K562 (cell line): ENCODE measurements around the gene YJEFN3. TPM values are rescaled to one million over a fixed set of nuclear protein-coding genes. Genes with fewer than 3 reads are reported as not detected.

Source experiments
- HIVEP1 ChIP-seq: fragments of 250-450 bp; sonication (Bioruptor Pico); IDR thresholded peaks from 2 replicates; pipeline ENCODE4 v1.4.0; 2020; ENCODE audit warnings: mild to moderate bottlenecking
- HNRNPK ChIP-seq: fragments of 200-400 bp; formaldehyde crosslinking; IDR thresholded peaks from one replicate; pipeline ENCODE4 v1.6.1; 2018; ENCODE audit warnings: mild to moderate bottlenecking, low read depth, low read length; ENCODE audit not compliant: poor library complexity, severe bottlenecking
- PTTG1 ChIP-seq: fragments of 450-650 bp; IDR thresholded peaks from 2 replicates; pipeline ENCODE4 v1.6.1; 2016; ENCODE audit warnings: low read depth, mild to moderate bottlenecking, missing genetic modification characterization, missing compliant biosample characterization
- RBBP5 ChIP-seq: fragments of 200-600 bp; sonication (generic); IDR thresholded peaks from 2 replicates; pipeline ENCODE4 v1.6.1; 2012; ENCODE audit warnings: borderline replicate concordance, mild to moderate bottlenecking, low read length, control low read depth, inconsistent platforms; ENCODE audit not compliant: insufficient read depth, poor library complexity, severe bottlenecking
- RBM15 ChIP-seq: fragments of 200-400 bp; formaldehyde crosslinking; IDR thresholded peaks from 2 replicates; pipeline ENCODE4 v1.6.1; 2018; ENCODE audit warnings: mild to moderate bottlenecking, low read length, moderate library complexity; ENCODE audit not compliant: insufficient read depth
- RBM25 ChIP-seq: fragments of 200-400 bp; formaldehyde crosslinking; IDR thresholded peaks from 2 replicates; pipeline ENCODE4 v1.6.1; 2018; ENCODE audit warnings: low read length, low read depth, moderate library complexity; ENCODE audit not compliant: severe bottlenecking
- TAF1 ChIP-seq: IDR thresholded peaks from 2 replicates; pipeline ENCODE4 v1.6.1; 2011; ENCODE audit warnings: mild to moderate bottlenecking, low read length, moderate library complexity; ENCODE audit not compliant: insufficient read depth, control insufficient read depth, severe bottlenecking; ENCODE audit errors: extremely low read depth
- ZBTB40 ChIP-seq, 2 experiments: fragments of 450-650 bp in 1 of 2; sonication (generic) in 1 of 2; formaldehyde crosslinking in 1 of 2; IDR thresholded peaks; 2 replicates each; pipeline versions ENCODE4 v1.7.1 to v1.9.0; 2016 to 2022; ENCODE audit warnings: inconsistent platforms in 1 of 2, mild to moderate bottlenecking in 1 of 2, missing genetic modification reagents in 1 of 2
- ZC3H8 ChIP-seq: fragments of 450-650 bp; IDR thresholded peaks from 2 replicates; pipeline ENCODE4 v1.6.1; 2017
- ZNF707 ChIP-seq: fragments of 250-450 bp; sonication (Bioruptor Pico); conservative IDR thresholded peaks from 2 replicates; pipeline ENCODE4 v1.8.0; 2022; ENCODE audit warnings: inconsistent platforms, mild to moderate bottlenecking, moderate library complexity
- polyA plus RNA-seq, 8 experiments: library from polyadenylated mRNA; depleted of rRNA in 4 of 8; stranded (reverse) in 5 of 8; unstranded in 3 of 8; fragments of >200 nt; fragmentation: Nextera tagmentation in 2 of 8; fragmentation: Illumina TruSeq in 1 of 8; extraction: Ambion mirVana in 2 of 8; extraction: Trizol in 1 of 8; gene quantifications; 2 replicates each; pipeline versions ENCODE4 v1.2.1 to v1.2.3, GENCODE V29; 2011 to 2014; ENCODE audit warnings: inconsistent platforms in 1 of 8, missing spikeins in 1 of 8
- total RNA-seq, 7 experiments: library from RNA; depleted of rRNA in 6 of 7; stranded (reverse); fragments of >200 nt in 6 of 7; fragmentation: Illumina TruSeq in 2 of 7; extraction: Trizol in 2 of 7; gene quantifications; 2 replicates each; pipeline versions ENCODE4 v1.2.1 to v1.2.3, GENCODE V29; 2011 to 2021; ENCODE audit warnings: low replicate concordance in 1 of 7
- TF ChIP-seq, protein P1 (sequence below): fragments of 250-450 bp; sonication (Bioruptor Pico); IDR thresholded peaks from 2 replicates; pipeline ENCODE4 v1.9.0; 2021; ENCODE audit warnings: mild to moderate bottlenecking, inconsistent platforms
- TF ChIP-seq, protein P2 (sequence below): IDR thresholded peaks from 3 replicates; pipeline ENCODE4 v1.6.1; 2011; ENCODE audit warnings: borderline replicate concordance, mild to moderate bottlenecking; ENCODE audit not compliant: insufficient read length, insufficient read depth

Gene YJEFN3
- total and polyA plus RNA-seq, 9 of the 15 experiments (the other 6 are each of a cell fraction or from before 2014, with no cell fraction given): 0.04 to 5.8 (median 1.3) TPM; not detected in 1

GRCh38 chr19:19515642-19516519, 12.8 kb upstream of the YJEFN3 start, which contains the start of gene NDUFA13 (continued):
- TF ChIP-seq, protein P1, sequence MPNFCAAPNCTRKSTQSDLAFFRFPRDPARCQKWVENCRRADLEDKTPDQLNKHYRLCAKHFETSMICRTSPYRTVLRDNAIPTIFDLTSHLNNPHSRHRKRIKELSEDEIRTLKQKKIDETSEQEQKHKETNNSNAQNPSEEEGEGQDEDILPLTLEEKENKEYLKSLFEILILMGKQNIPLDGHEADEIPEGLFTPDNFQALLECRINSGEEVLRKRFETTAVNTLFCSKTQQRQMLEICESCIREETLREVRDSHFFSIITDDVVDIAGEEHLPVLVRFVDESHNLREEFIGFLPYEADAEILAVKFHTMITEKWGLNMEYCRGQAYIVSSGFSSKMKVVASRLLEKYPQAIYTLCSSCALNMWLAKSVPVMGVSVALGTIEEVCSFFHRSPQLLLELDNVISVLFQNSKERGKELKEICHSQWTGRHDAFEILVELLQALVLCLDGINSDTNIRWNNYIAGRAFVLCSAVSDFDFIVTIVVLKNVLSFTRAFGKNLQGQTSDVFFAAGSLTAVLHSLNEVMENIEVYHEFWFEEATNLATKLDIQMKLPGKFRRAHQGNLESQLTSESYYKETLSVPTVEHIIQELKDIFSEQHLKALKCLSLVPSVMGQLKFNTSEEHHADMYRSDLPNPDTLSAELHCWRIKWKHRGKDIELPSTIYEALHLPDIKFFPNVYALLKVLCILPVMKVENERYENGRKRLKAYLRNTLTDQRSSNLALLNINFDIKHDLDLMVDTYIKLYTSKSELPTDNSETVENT (CRISPR knock-in tag): peak; percentile 60; the same call in 1 of the 2 replicates
- TF ChIP-seq HIVEP1 (CRISPR knock-in tag): no peak
- TF ChIP-seq RBM15: no peak
- TF ChIP-seq ZNF707 (CRISPR knock-in tag): no peak
- peak; percentile 95 for TF ChIP-seq TAF1
- no peak for TF ChIP-seq RBM25
- TF ChIP-seq RBBP5: peak; percentile 93
- TF ChIP-seq ZC3H8: no peak
- no peak for TF ChIP-seq PTTG1 (tag)
- no peak for TF ChIP-seq HNRNPK
- TF ChIP-seq, protein P2, sequence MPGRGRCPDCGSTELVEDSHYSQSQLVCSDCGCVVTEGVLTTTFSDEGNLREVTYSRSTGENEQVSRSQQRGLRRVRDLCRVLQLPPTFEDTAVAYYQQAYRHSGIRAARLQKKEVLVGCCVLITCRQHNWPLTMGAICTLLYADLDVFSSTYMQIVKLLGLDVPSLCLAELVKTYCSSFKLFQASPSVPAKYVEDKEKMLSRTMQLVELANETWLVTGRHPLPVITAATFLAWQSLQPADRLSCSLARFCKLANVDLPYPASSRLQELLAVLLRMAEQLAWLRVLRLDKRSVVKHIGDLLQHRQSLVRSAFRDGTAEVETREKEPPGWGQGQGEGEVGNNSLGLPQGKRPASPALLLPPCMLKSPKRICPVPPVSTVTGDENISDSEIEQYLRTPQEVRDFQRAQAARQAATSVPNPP: no peak
- TF ChIP-seq ZBTB40 (IDR thresholded peaks at IDR 0.05): peak; percentile 98
- no peak for TF ChIP-seq ZBTB40 (CRISPR knock-in tag; IDR thresholded peaks at IDR 0.05)
